BLaER1 (cell line): Measurements from ENCODE around the gene ARHGEF26.

Experiments used
- H3K27ac ChIP-seq: shearing (Covaris generic); formaldehyde crosslinking; 2 replicates; pipeline ENCODE4 v1.8.1; 2022
- H3K27me3 ChIP-seq: shearing (Covaris generic); formaldehyde crosslinking; 2 replicates; pipeline ENCODE4 v1.8.1; 2022
- H3K36me3 ChIP-seq: shearing (Covaris generic); formaldehyde crosslinking; 2 replicates; pipeline ENCODE4 v1.8.1; 2022
- H3K4me1 ChIP-seq: shearing (Covaris generic); formaldehyde crosslinking; 2 replicates; pipeline ENCODE4 v1.8.1; 2022
- H3K4me2 ChIP-seq: shearing (Covaris generic); formaldehyde crosslinking; 2 replicates; pipeline ENCODE4 v1.8.1; 2022
- H3K4me3 ChIP-seq: shearing (Covaris generic); formaldehyde crosslinking; 2 replicates; pipeline ENCODE4 v1.8.1; 2022
- H3K9ac ChIP-seq: shearing (Covaris generic); formaldehyde crosslinking; 2 replicates; pipeline ENCODE4 v1.8.1; 2022
- H3K9me3 ChIP-seq: shearing (Covaris generic); formaldehyde crosslinking; 2 replicates; pipeline ENCODE4 v1.8.1; 2022
- H4K20me1 ChIP-seq: shearing (Covaris generic); formaldehyde crosslinking; 2 replicates; pipeline ENCODE4 v1.8.1; 2022
- Cebpa-rat ChIP-seq: shearing (Covaris generic); IDR thresholded peaks from 2 replicates; pipeline ENCODE4 v1.8.1; 2022

The ARHGEF26 gene

DNA sequence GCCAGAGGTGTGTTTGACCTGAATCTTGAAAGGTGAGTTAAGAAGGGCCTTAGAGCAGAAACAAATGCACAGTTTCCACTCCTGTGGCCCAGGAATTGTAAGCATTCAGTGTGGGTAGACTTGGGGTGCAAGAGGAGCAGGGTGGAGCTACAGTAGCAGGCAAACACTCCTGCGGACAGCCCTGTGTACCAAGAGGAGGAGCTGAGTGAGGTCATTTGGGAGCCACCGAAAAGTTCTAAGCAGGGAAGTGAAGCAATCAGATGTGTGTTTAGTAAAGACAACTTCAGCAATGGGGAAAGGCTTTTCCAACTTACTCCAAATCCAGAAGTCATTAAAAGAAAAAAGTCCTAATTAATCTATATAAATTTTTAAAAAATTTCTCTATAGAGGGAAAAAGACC, 99.3 kb downstream of the ARHGEF26 start:
- Histone ChIP-seq H4K20me1 (no peaks in the 10 kb centered on the region), H3K9ac (no peak overlapping the region), H3K27ac (no peak overlapping the region), H3K9me3 (no peaks in the 10 kb centered on the region), H3K4me3 (no peak overlapping the region), H3K27me3 (no peaks in the 10 kb centered on the region), H3K36me3 (no peaks in the 10 kb centered on the region), H3K4me2 (no peak overlapping the region), H3K4me1 (peaks cover 16% of the 10 kb centered on the region)
- no peak for TF ChIP-seq Cebpa-rat

DNA sequence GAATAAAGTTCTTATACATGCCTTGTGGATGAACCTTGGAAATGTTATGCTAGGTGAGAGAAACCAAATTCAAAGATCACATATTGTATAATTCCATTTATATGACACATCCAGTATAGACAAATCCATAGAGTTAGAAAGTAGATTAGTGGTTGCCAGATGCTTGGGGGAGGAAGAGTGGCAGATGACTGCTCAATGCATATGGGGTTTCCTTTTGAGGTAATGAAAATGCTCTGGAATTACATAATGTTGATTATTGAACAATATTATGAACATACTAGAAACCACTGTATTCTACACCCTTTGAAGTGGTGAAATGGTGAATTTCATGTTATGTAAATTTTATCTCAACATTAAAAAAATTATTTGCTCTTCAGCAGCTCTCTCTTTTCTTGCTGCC, 102.3 kb downstream of the ARHGEF26 start:
- Histone ChIP-seq H3K36me3 (no peaks in the 10 kb centered on the region), H3K4me2 (no peak overlapping the region), H3K27ac (no peak overlapping the region), H3K27me3 (no peaks in the 10 kb centered on the region), H3K4me3 (no peak overlapping the region), H4K20me1 (no peaks in the 10 kb centered on the region), H3K4me1 (peaks cover 9% of the 10 kb centered on the region), H3K9ac (no peak overlapping the region), H3K9me3 (no peaks in the 10 kb centered on the region)
- TF ChIP-seq Cebpa-rat, result no peak

DNA sequence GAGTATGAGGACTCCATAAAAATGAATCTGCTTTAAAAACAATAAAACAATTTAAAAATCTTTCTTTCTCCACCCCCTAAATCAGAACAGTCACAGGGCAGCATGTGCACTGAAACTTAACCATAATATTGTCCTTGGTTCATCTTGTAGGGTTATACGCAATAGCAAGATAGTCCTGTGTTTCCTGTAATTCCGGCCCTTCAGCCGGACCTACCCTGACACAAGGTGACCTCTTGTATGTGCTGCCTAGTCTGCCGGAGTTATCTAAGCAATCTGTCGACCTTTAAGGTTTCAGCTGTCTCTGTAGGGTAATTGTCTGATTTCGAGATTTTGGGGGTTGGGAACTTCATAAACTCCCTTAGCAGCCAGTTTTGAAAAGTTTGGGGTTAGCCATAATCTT, 103.2 kb downstream of the ARHGEF26 start:
- no peaks in the 10 kb centered on the region for H3K9me3 ChIP-seq
- no peaks in the 10 kb centered on the region for H3K27me3 ChIP-seq
- peak overlapping the region; percentile 30 for H3K4me2 ChIP-seq
- H3K4me3 ChIP-seq, result no peak overlapping the region
- H4K20me1 ChIP-seq, result no peaks in the 10 kb centered on the region
- H3K36me3 ChIP-seq, result no peaks in the 10 kb centered on the region
- no peak overlapping the region for H3K9ac ChIP-seq
- peaks cover 9% of the 10 kb centered on the region for H3K4me1 ChIP-seq
- TF ChIP-seq Cebpa-rat, result no peak
- H3K27ac ChIP-seq, result no peak overlapping the region

DNA sequence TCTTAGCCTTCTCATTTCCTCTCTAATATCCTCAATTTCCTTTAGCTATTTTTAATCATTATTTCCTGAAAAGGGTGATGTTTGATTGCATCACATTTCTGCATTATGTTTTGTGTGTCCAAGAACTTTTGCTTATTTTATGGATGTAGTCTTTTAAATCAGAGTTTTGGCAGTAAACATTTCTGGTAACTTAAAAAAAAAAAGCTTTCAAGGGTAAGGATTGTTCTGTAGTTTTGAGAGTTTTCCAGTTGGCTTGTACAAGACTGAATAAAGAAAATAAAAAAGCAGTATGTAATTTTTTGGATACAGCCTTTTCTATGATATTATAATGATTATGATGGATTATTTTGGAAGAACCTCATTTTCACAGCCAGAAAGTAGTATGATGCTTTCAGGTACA, 103.7 kb downstream of the ARHGEF26 start:
- Histone ChIP-seq H3K4me3 (no peak overlapping the region), H3K4me1 (peaks cover 9% of the 10 kb centered on the region), H3K9ac (no peak overlapping the region), H3K9me3 (no peaks in the 10 kb centered on the region), H3K4me2 (peak overlapping the region; percentile 30), H3K27me3 (no peaks in the 10 kb centered on the region), H4K20me1 (no peaks in the 10 kb centered on the region), H3K27ac (no peak overlapping the region), H3K36me3 (no peaks in the 10 kb centered on the region)
- TF ChIP-seq Cebpa-rat, result peak; percentile 8; the same call in 1 of the 2 replicates

DNA sequence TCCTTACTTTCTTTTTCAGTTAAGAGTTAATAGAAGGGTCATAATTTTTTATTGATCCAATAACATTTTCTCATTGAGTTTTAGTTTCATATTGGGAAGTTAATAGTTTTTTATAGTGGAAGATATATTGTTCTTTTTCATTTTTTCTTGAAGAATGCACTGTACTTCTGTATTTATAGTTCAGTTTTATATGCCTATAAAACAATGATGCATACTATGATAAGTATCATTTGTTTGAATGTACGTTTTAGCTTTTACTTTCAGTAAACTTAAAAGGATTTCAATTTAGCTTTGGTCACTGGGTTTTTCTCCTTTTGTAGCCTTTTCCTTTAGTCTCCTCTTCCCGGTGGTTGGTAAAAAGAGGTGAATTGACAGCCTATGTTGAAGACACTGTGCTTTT, 104.3 kb downstream of the ARHGEF26 start:
- Histone ChIP-seq H3K4me2 (no peak overlapping the region), H3K9me3 (no peaks in the 10 kb centered on the region), H3K9ac (no peak overlapping the region), H3K4me1 (peaks cover 12% of the 10 kb centered on the region), H3K27me3 (no peaks in the 10 kb centered on the region), H4K20me1 (no peaks in the 10 kb centered on the region), H3K27ac (no peak overlapping the region), H3K4me3 (no peak overlapping the region), H3K36me3 (no peaks in the 10 kb centered on the region)
- TF ChIP-seq Cebpa-rat, result no peak

DNA sequence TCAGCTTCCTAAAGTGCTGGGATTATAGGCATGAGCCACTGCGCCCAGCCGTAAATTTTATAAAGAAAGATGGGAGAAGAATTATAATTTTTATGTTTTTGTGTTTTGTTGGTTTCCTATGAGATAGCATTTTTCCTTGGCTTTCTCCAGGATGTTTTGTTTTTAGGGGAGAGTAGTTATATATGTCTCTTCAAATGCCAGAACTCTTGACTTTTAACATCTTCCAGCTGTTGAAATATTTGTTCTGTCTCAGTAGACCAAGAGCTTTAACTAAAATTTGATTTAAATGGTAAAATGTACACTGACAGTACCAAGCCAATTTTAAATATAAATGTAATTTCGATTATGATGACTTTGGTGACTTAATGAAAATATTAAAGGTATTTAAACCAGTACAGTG, 106.3 kb downstream of the ARHGEF26 start:
- H3K4me1 ChIP-seq, result peaks cover 15% of the 10 kb centered on the region
- H3K36me3 ChIP-seq, result no peaks in the 10 kb centered on the region
- no peaks in the 10 kb centered on the region for H3K27me3 ChIP-seq
- H3K4me3 ChIP-seq, result no peak overlapping the region
- no peak overlapping the region for H3K9ac ChIP-seq
- no peak overlapping the region for H3K4me2 ChIP-seq
- no peak overlapping the region for H3K27ac ChIP-seq
- no peaks in the 10 kb centered on the region for H3K9me3 ChIP-seq
- H4K20me1 ChIP-seq, result no peaks in the 10 kb centered on the region
- no peak for TF ChIP-seq Cebpa-rat

DNA sequence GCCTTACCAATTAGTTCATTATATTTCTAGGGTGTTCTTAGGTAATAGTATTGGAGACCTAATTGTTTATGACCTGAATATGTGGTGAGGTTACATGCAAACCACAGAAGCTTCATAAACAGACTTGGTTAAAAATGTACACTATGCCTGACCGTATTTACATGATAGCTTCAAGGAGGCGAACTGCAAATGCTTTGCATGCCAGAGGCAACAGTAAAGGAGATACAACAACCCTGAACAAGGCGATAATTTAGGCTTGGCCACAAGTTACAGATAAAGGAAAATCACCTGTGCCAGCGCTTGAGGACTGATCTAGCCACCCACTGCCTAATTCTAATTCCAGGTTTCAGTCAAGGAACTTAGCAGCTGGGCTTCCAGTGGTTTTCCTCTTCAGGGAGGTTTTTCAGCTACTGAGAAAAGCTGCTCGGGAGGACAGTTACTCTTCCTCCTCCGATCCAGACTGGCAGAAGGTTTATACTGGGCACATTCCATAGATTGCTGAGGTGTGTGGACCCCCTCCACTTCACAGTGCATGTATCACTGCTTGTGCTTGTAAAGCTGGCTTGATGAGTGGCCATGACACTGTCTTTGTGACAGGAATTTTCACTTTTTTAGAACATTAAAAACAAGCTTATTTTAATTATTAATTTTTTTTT, 107.5 kb downstream of the ARHGEF26 start:
- Histone ChIP-seq H3K4me3 (no peak overlapping the region), H4K20me1 (no peaks in the 10 kb centered on the region), H3K4me1 (peaks cover 15% of the 10 kb centered on the region), H3K27me3 (no peaks in the 10 kb centered on the region), H3K27ac (no peak overlapping the region), H3K9me3 (no peaks in the 10 kb centered on the region), H3K36me3 (no peaks in the 10 kb centered on the region), H3K9ac (no peak overlapping the region), H3K4me2 (no peak overlapping the region)
- TF ChIP-seq Cebpa-rat, result no peak

DNA sequence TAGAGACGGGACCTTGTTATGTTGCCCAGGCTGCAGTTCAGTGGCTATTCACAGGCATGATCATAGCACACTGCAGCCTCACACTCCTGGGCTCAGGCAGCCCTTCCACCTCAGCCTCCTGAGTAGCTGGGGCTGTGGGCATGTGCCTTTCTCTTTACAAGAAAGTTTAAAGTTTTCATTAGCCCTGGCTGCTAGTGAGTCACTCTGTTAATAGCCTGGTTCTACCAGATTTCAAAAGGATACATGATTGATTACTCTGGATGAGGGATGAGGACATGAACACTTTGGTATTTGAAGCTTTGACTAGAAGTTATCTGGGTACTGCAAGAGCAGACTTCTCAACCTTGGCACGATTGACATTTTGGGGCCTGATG, 108.0 kb downstream of the ARHGEF26 start:
- no peak for TF ChIP-seq Cebpa-rat
- Histone ChIP-seq H3K27me3 (no peaks in the 10 kb centered on the region), H3K4me2 (no peak overlapping the region), H3K27ac (no peak overlapping the region), H4K20me1 (no peaks in the 10 kb centered on the region), H3K4me3 (no peak overlapping the region), H3K9me3 (no peaks in the 10 kb centered on the region), H3K36me3 (no peaks in the 10 kb centered on the region), H3K9ac (no peak overlapping the region), H3K4me1 (peaks cover 15% of the 10 kb centered on the region)

DNA sequence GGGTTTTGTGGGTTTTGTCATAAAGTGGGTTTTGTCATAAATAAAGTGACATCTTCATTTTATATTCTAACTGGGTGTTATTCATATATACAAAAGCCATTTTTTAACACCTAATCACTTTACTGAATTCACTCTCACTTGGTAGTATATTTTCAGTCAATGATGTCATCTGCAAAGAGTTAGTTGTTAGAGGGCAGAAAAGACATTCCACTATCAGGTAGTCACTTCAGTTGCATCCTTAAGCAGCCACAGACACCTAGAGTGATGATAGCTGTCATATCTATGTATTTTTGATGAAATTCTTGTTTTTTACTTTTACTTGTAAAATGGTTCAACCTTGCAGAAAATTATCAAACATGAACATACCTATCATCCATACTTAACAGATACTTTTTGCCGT, 114.1 kb downstream of the ARHGEF26 start:
- Histone ChIP-seq H3K9ac (no peak overlapping the region), H3K9me3 (no peaks in the 10 kb centered on the region), H3K27ac (no peak overlapping the region), H3K36me3 (no peaks in the 10 kb centered on the region), H3K4me2 (no peak overlapping the region), H3K4me1 (peaks cover 10% of the 10 kb centered on the region), H4K20me1 (no peaks in the 10 kb centered on the region), H3K27me3 (no peaks in the 10 kb centered on the region), H3K4me3 (no peak overlapping the region)
- no peak for TF ChIP-seq Cebpa-rat

DNA sequence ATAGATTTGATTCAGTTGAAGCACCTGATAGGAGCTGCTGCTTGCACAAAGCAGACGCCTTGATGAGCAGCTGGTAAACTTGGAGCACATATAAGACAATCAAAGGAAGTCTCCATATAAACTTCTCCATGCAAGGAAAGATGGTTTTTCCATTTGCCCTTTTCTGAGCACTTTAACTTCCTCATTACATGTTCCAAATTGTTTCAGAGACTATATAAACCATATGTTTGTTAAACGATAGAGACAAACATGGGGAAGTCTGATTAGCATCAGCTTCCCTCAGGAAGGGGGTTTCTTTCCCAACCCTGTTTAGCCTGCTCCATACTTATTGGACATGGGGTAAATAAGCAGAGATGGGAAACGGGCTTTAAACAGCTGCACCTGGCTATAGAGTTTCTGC, 115.1 kb downstream of the ARHGEF26 start:
- 0 out of 2 replicates have a peak, but pooled peaks cover 6% of the 10 kb centered on the region for H3K4me1 ChIP-seq
- no peak overlapping the region for H3K27ac ChIP-seq
- H3K9me3 ChIP-seq, result no peaks in the 10 kb centered on the region
- H3K4me2 ChIP-seq, result no peak overlapping the region
- TF ChIP-seq Cebpa-rat, result no peak
- no peak overlapping the region for H3K9ac ChIP-seq
- H3K36me3 ChIP-seq, result no peaks in the 10 kb centered on the region
- no peaks in the 10 kb centered on the region for H3K27me3 ChIP-seq
- H3K4me3 ChIP-seq, result no peak overlapping the region
- no peaks in the 10 kb centered on the region for H4K20me1 ChIP-seq

DNA sequence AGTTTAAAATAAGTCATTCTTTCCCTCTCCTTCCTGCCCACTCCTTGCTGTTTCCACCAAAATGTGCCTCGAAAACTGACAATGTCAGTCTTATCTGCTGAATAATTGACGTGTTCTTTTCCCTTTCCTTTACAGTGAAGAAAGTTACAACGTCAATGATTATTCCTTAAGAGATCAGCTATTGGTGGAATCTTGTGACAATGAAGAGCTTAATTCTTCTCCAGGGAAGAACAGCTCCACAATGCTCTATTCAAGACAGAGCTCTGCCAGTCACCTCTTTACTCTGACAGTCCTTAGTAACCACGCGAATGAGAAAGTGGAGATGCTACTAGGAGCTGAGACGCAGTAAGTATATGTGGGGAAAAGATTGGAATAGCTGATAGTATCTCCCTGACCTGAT, 119.0 kb downstream of the ARHGEF26 start:
- no peak overlapping the region for H3K9ac ChIP-seq
- H3K4me2 ChIP-seq, result no peak overlapping the region
- H3K27me3 ChIP-seq, result no peaks in the 10 kb centered on the region
- 0 out of 2 replicates have a peak, but pooled peaks cover 6% of the 10 kb centered on the region for H3K4me1 ChIP-seq
- TF ChIP-seq Cebpa-rat, result no peak
- H3K27ac ChIP-seq, result no peak overlapping the region
- H4K20me1 ChIP-seq, result no peaks in the 10 kb centered on the region
- no peaks in the 10 kb centered on the region for H3K9me3 ChIP-seq
- no peak overlapping the region for H3K4me3 ChIP-seq
- no peaks in the 10 kb centered on the region for H3K36me3 ChIP-seq
